WERI-Rb-1 (cell line): ENCODE measurements around the gene NLRP1.

Experiments
- DNase-seq: peaks from one replicate; pipeline ENCODE4 v3.0.0-alpha.2; 2020
- H3K27ac ChIP-seq: fragments of 250-450 bp; sonication (Bioruptor Pico); 2 replicates; pipeline ENCODE4 v1.5.1; 2020; ENCODE audit warnings: mild to moderate bottlenecking, moderate library complexity
- H3K27me3 ChIP-seq: fragments of 250-450 bp; sonication (Bioruptor Pico); 2 replicates; pipeline ENCODE4 v1.5.1; 2021; ENCODE audit warnings: mild to moderate bottlenecking, low read depth, moderate library complexity; ENCODE audit not compliant: insufficient read depth, severe bottlenecking
- H3K36me3 ChIP-seq: fragments of 250-450 bp; sonication (Bioruptor Pico); 2 replicates; pipeline ENCODE4 v1.5.1; 2020; ENCODE audit warnings: mild to moderate bottlenecking, moderate library complexity
- H3K4me3 ChIP-seq: 2 replicates; pipeline ENCODE4 v1.5.1; 2011; ENCODE audit warnings: low read depth, mild to moderate bottlenecking, control low read depth, low read length
- H3K9me3 ChIP-seq: fragments of 250-450 bp; sonication (Bioruptor Pico); 2 replicates; pipeline ENCODE4 v1.5.1; 2021; ENCODE audit warnings: mild to moderate bottlenecking, moderate library complexity; ENCODE audit not compliant: severe bottlenecking
- CTCF ChIP-seq: IDR thresholded peaks from 2 replicates; pipeline ENCODE4 v1.5.1; 2011; ENCODE audit warnings: low read depth, mild to moderate bottlenecking, control low read depth, inconsistent platforms, low read length

Gene NLRP1

GRCh38 chr17:5624211-5624610 lies 39.9 kb upstream of the NLRP1 start:
- Histone ChIP-seq H3K27me3 (no peaks in the 10 kb centered on the region), H3K4me3 (no peak overlapping the region), H3K27ac (no peak overlapping the region), H3K9me3 (no peaks in the 10 kb centered on the region), H3K36me3 (no peaks in the 10 kb centered on the region)
- TF ChIP-seq CTCF, result no peak
- DNase-seq, result no peak

- no peaks in the 10 kb centered on the region for H3K9me3 ChIP-seq
- no peaks in the 10 kb centered on the region for H3K36me3 ChIP-seq
- DNase-seq, result no peak
- TF ChIP-seq CTCF, result no peak
- H3K27ac ChIP-seq, result no peak overlapping the region
- no peaks in the 10 kb centered on the region for H3K27me3 ChIP-seq
- H3K4me3 ChIP-seq, result no peak overlapping the region
Measured at GRCh38 chr17:5621729-5622128, 37.4 kb upstream of the NLRP1 start.

- Histone ChIP-seq H3K27me3 (no peaks in the 10 kb centered on the region), H3K4me3 (no peak overlapping the region), H3K27ac (no peak overlapping the region), H3K9me3 (no peaks in the 10 kb centered on the region), H3K36me3 (no peaks in the 10 kb centered on the region)
- no peak for DNase-seq
- TF ChIP-seq CTCF, result no peak
Measured at GRCh38 chr17:5621026-5621425, 36.7 kb upstream of the NLRP1 start.

DNA sequence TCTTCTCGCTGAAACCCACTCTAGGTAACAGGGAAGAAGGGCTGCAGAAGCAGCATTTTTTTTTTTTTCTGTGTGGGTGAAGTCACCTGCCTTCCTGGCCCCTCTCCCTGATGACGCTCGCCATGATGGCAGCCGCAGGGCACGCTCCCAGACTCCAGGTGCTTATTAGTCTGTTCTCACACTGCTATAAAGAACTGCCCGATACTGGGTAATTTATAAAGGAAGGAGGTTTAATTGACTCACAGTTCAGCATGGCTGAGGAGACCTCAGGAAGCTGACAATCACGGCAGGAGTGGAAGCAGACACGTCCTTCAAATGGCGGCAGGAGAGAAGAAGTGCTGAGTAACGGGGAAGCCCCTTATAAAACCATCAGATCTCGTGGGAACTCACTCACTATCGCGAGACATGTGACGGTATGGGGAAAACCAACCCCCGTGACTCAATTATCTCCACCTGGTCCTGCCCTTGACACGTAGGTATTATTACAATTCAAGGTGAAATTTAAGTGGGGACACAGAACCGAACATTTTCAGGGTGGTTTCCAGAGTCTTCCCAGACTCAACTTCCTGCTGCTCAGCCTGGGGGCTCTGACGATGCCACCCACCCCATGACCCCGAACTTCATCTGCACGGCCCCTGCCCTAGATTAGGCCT lies 34.9 kb upstream of the NLRP1 start:
- H3K27ac ChIP-seq, result no peak overlapping the region
- no peak for DNase-seq
- H3K4me3 ChIP-seq, result no peak overlapping the region
- H3K36me3 ChIP-seq, result no peaks in the 10 kb centered on the region
- no peak for TF ChIP-seq CTCF
- H3K27me3 ChIP-seq, result no peaks in the 10 kb centered on the region
- H3K9me3 ChIP-seq, result no peaks in the 10 kb centered on the region

DNA sequence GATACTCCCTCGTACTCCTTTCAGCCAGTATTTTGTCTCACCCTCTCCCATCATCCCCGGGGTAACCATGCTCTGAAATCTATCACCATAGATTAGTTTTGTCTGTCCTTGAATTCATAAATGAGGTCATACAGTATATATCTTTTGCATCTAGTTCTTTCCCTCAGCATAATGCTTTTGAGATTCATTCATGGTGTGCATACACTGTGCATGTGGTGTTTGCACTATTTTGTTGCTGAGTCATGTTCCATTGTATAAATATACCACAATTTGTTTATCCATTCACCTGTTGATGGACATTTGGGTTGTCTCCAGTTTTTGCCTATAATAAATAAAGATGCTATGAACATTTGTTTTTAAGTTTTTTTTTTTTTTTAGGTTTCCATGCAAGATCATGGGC lies 34.2 kb upstream of the NLRP1 start:
- TF ChIP-seq CTCF, result no peak
- Histone ChIP-seq H3K9me3 (no peaks in the 10 kb centered on the region), H3K36me3 (no peaks in the 10 kb centered on the region), H3K27ac (no peak overlapping the region), H3K27me3 (no peaks in the 10 kb centered on the region), H3K4me3 (no peak overlapping the region)
- DNase-seq, result no peak

- TF ChIP-seq CTCF, result no peak
- H3K4me3 ChIP-seq, result no peak overlapping the region
- no peaks in the 10 kb centered on the region for H3K27me3 ChIP-seq
- H3K9me3 ChIP-seq, result peaks cover 3% of the 10 kb centered on the region
- no peak overlapping the region for H3K27ac ChIP-seq
- no peak for DNase-seq
- no peaks in the 10 kb centered on the region for H3K36me3 ChIP-seq
Measured at GRCh38 chr17:5615476-5615875, 31.2 kb upstream of the NLRP1 start.
